ENCODE measurements around the gene PGM1.

PGM1 gene

DNA sequence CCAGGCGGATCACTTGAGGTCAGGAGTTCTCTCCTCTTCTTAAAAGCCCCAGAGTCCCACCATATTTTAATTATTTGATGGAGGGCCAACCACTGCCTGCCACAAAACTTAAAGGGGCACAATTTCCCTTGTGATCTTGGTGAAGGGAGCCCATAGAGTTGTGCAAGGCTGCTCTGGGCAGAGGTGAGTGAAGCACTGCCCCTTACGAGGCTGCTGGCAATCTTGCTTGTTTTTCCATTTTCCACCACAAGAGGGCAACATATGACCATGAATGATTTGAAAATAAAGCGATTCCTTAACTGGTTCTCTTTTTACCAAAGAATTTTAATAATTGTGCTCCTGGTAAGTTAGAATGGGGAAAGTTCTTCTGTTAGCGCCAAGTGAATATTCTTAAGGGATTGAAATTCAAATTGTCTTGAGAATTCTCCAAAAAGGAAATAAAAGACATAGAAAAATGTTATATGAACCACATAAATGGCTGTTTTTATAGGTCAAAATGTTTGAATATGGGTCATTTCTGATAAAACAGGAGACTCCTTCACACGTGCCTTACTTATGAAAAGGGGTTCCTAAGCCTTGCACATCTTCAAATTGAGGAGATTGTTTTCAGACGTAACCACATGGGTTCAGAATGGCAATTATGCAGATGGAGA is 22.7 kb downstream of the PGM1 start:
- TF ChIP-seq SIN3A (IDR thresholded peaks at IDR 0.05; ENCODE audit: borderline replicate concordance, insufficient read depth, low read length) (no peak), TAF1 (IDR thresholded peaks at IDR 0.05; ENCODE audit: borderline replicate concordance, insufficient read depth, low read length) (no peak), POLR2AphosphoS5 (IDR thresholded peaks at IDR 0.05; ENCODE audit: low read depth, low read length) (no peak), FOXP2 (optimal IDR thresholded peaks at IDR 0.05; ENCODE audit: borderline replicate concordance, extremely low read depth, extremely low read length, insufficient read depth) (no peak)
- TF ChIP-seq, protein P1, sequence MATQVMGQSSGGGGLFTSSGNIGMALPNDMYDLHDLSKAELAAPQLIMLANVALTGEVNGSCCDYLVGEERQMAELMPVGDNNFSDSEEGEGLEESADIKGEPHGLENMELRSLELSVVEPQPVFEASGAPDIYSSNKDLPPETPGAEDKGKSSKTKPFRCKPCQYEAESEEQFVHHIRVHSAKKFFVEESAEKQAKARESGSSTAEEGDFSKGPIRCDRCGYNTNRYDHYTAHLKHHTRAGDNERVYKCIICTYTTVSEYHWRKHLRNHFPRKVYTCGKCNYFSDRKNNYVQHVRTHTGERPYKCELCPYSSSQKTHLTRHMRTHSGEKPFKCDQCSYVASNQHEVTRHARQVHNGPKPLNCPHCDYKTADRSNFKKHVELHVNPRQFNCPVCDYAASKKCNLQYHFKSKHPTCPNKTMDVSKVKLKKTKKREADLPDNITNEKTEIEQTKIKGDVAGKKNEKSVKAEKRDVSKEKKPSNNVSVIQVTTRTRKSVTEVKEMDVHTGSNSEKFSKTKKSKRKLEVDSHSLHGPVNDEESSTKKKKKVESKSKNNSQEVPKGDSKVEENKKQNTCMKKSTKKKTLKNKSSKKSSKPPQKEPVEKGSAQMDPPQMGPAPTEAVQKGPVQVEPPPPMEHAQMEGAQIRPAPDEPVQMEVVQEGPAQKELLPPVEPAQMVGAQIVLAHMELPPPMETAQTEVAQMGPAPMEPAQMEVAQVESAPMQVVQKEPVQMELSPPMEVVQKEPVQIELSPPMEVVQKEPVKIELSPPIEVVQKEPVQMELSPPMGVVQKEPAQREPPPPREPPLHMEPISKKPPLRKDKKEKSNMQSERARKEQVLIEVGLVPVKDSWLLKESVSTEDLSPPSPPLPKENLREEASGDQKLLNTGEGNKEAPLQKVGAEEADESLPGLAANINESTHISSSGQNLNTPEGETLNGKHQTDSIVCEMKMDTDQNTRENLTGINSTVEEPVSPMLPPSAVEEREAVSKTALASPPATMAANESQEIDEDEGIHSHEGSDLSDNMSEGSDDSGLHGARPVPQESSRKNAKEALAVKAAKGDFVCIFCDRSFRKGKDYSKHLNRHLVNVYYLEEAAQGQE (IDR thresholded peaks at IDR 0.05; ENCODE audit: insufficient read depth in 1 of 2, low read depth in 2 of 2, low read length in 2 of 2) = no peak

DNA sequence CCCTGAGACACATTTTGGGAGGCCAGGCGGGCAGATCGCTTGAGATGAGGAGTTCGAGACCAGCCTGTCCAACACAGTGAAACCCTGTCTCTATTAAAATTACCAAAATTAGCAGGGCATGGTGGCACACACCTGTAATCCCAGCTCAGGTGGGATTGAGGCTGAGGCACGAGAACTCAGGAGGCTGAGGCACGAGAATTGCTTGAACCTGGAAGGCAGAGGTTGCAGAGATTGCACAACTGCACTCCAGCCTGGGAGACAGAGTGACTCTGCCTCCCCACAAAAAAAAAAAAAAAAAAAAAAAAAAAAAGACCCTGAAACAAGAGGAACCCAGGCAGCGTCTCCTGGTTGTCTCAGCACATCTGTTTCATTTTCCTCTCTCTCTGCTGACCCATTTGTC is 24.2 kb downstream of the PGM1 start:
- TF ChIP-seq TAF1 (IDR thresholded peaks at IDR 0.05; ENCODE audit: borderline replicate concordance, insufficient read depth, low read length) (no peak), SIN3A (IDR thresholded peaks at IDR 0.05; ENCODE audit: borderline replicate concordance, insufficient read depth, low read length) (no peak), POLR2AphosphoS5 (IDR thresholded peaks at IDR 0.05; ENCODE audit: low read depth, low read length) (no peak), FOXP2 (optimal IDR thresholded peaks at IDR 0.05; ENCODE audit: borderline replicate concordance, extremely low read depth, extremely low read length, insufficient read depth) (no peak)
- TF ChIP-seq, protein P1 (IDR thresholded peaks at IDR 0.05; ENCODE audit: insufficient read depth in 1 of 2, low read depth in 2 of 2, low read length in 2 of 2) = no peak

DNA sequence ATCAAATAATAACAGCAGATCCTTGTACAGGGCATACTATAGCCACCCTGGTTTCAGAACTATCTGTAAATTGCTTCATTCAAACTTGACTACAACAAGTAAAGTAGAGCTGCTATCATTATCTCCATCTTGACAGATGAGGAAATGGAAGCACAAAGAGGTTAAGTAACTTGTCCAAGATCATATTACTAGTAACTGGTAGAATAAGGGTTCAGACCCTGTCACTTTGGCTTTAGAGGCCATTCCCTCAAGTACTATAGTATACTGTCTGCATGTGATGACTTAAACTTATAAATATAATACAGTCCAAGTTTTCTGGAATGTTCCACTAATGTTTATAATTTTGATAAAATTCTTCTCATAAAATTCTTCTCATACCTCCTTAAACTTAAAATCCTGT is 24.8 kb downstream of the PGM1 start:
- TF ChIP-seq SIN3A (IDR thresholded peaks at IDR 0.05; ENCODE audit: borderline replicate concordance, insufficient read depth, low read length) (no peak), POLR2AphosphoS5 (IDR thresholded peaks at IDR 0.05; ENCODE audit: low read depth, low read length) (no peak), FOXP2 (optimal IDR thresholded peaks at IDR 0.05; ENCODE audit: borderline replicate concordance, extremely low read depth, extremely low read length, insufficient read depth) (no peak), TAF1 (IDR thresholded peaks at IDR 0.05; ENCODE audit: borderline replicate concordance, insufficient read depth, low read length) (no peak)
- TF ChIP-seq, protein P1 (IDR thresholded peaks at IDR 0.05; ENCODE audit: insufficient read depth in 1 of 2, low read depth in 2 of 2, low read length in 2 of 2) = no peak

GRCh38 chr1:63619558-63619957 is 26.3 kb downstream of the PGM1 start:
- TF ChIP-seq POLR2AphosphoS5 (IDR thresholded peaks at IDR 0.05; ENCODE audit: low read depth, low read length) = no peak
- TF ChIP-seq SIN3A (IDR thresholded peaks at IDR 0.05; ENCODE audit: borderline replicate concordance, insufficient read depth, low read length) = no peak
- no peak for TF ChIP-seq FOXP2 (optimal IDR thresholded peaks at IDR 0.05; ENCODE audit: borderline replicate concordance, extremely low read depth, extremely low read length, insufficient read depth)
- TF ChIP-seq, protein P1 (IDR thresholded peaks at IDR 0.05; ENCODE audit: insufficient read depth in 1 of 2, low read depth in 2 of 2, low read length in 2 of 2) = no peak
- no peak for TF ChIP-seq TAF1 (IDR thresholded peaks at IDR 0.05; ENCODE audit: borderline replicate concordance, insufficient read depth, low read length)
